B cell (primary cell): ENCODE results near the gene SFXN1. TPM values are rescaled to one million over a fixed set of nuclear protein-coding genes. Genes with fewer than 3 reads are reported as not detected.
"Not testable (repeated sequence)": the region's sequence is repeated elsewhere in the genome, so short reads cannot be mapped to it uniquely, and the experiment has no call there.

Experiments
- ATAC-seq: fragments of 200-7000 bp; cut with Tn5 transposase; one replicate; pipeline ENCODE4 v1.10.0; 2021; ENCODE audit warnings: low read depth, mild to moderate bottlenecking, moderate number of reproducible peaks, moderate library complexity
- CTCF ChIA-PET: fragments of 350-600 bp; sonication (Branson Sonifier 250); formaldehyde crosslinking; loops from one replicate; lab custom pipeline; 2021; ENCODE audit warnings: antibody characterized with exemption, inconsistent platforms; lab: Charles Lee
- POLR2A ChIA-PET: fragments of 350-600 bp; sonication (Branson Sonifier 250); formaldehyde crosslinking; loops from one replicate; lab custom pipeline; 2021; ENCODE audit warnings: antibody characterized with exemption; lab: Charles Lee
- DNase-seq: peaks from one replicate; pipeline ENCODE4 v3.0.0; 2013
- H2AFZ ChIP-seq: 2 replicates; pipeline ENCODE4 v1.6.1; 2012; ENCODE audit warnings: mild to moderate bottlenecking, low read depth, low read length; ENCODE audit not compliant: insufficient read depth, poor library complexity, severe bottlenecking
- H3K27ac ChIP-seq, 2 donors: 1 replicate in 1 of 2; 2 replicates in 1 of 2; pipeline ENCODE4 v1.5.1; 2012 to 2013; ENCODE audit warnings: low read length in 2 of 2, mild to moderate bottlenecking in 2 of 2, moderate library complexity in 1 of 2
- H3K27me3 ChIP-seq, 4 experiments: fragments of 200-600 bp in 1 of 4; sonication (generic) in 1 of 4; replicated peaks in 1 of 4; 1 replicate in 2 of 4; 2 replicates in 2 of 4; pipeline versions ENCODE4 v1.6.1 to v1.7.0; 2013 to 2016; ENCODE audit warnings: low read length in 3 of 4, mild to moderate bottlenecking in 2 of 4, mixed read lengths in 1 of 4, moderate library complexity in 1 of 4; ENCODE audit not compliant: insufficient read depth in 4 of 4, control insufficient read depth in 3 of 4; ENCODE audit errors: control extremely low read depth in 1 of 4
- H3K36me3 ChIP-seq, 2 experiments: replicated peaks in 1 of 2; 1 replicate in 1 of 2; 2 replicates in 1 of 2; pipeline versions ENCODE4 v1.6.1 to v1.7.1; 2013; ENCODE audit warnings: low read length in 1 of 2; ENCODE audit not compliant: insufficient read depth in 2 of 2, control insufficient read depth in 1 of 2; ENCODE audit errors: control extremely low read depth in 1 of 2, extremely low read depth in 1 of 2
- H3K4me1 ChIP-seq, 2 donors: fragments of 200-600 bp in 1 of 2; sonication (generic) in 1 of 2; 1 replicate in 1 of 2; 2 replicates in 1 of 2; pipeline versions ENCODE4 v1.5.1 to v1.6.1; 2013 to 2017; ENCODE audit warnings: low read length in 2 of 2; ENCODE audit not compliant: control insufficient read depth in 2 of 2, insufficient read depth in 2 of 2
- H3K4me2 ChIP-seq: replicated peaks from 2 replicates; pipeline ENCODE3; 2012; ENCODE audit warnings: mild to moderate bottlenecking, low read depth, low read length; ENCODE audit not compliant: poor library complexity, severe bottlenecking
- H3K4me3 ChIP-seq, 5 experiments: fragments of 200-600 bp in 1 of 5; sonication (generic) in 1 of 5; 1 replicate in 3 of 5; 2 replicates in 2 of 5; pipeline versions ENCODE4 v1.5.1 to v1.7.0; 2011 to 2016; ENCODE audit warnings: low read length in 4 of 5, mild to moderate bottlenecking in 4 of 5, low read depth in 2 of 5, control low read depth in 1 of 5, moderate library complexity in 1 of 5; ENCODE audit not compliant: insufficient read depth in 1 of 5; ENCODE audit errors: control extremely low read depth in 1 of 5, extremely low read depth in 1 of 5
- H3K79me2 ChIP-seq: fragments of 200-600 bp; sonication (generic); one replicate; pipeline ENCODE4 v1.6.0; 2016; ENCODE audit warnings: low read length; ENCODE audit not compliant: control insufficient read depth, insufficient read depth
- H3K9ac ChIP-seq: fragments of 200-600 bp; sonication (generic); 2 replicates; pipeline ENCODE4 v1.6.1; 2017; ENCODE audit warnings: mild to moderate bottlenecking, low read length, moderate library complexity
- H3K9me3 ChIP-seq, 3 donors: one replicate each; pipeline versions ENCODE4 v1.6.1 to v1.7.1; 2013; ENCODE audit warnings: low read length in 2 of 3; ENCODE audit not compliant: control insufficient read depth in 2 of 3, insufficient read depth in 1 of 3; ENCODE audit errors: control extremely low read depth in 1 of 3
- H4K20me1 ChIP-seq: 2 replicates; pipeline ENCODE4 v1.6.0; 2012; ENCODE audit warnings: mild to moderate bottlenecking, low read length; ENCODE audit not compliant: insufficient read depth, control insufficient read depth, poor library complexity, severe bottlenecking
- H3K27ac Mint-ChIP-seq: one replicate; pipeline ENCODE4 v1.8.0; 2021; ENCODE audit warnings: mixed read lengths
- H3K27me3 Mint-ChIP-seq: one replicate; pipeline ENCODE4 v1.8.0; 2021; ENCODE audit warnings: mixed read lengths
- H3K4me1 Mint-ChIP-seq: one replicate; pipeline ENCODE4 v1.8.0; 2021; ENCODE audit warnings: mixed read lengths
- H3K4me3 Mint-ChIP-seq: one replicate; pipeline ENCODE4 v1.8.0; 2021; ENCODE audit warnings: mixed read lengths
- H3K9me3 Mint-ChIP-seq: one replicate; pipeline ENCODE4 v1.8.0; 2022; ENCODE audit warnings: mixed read lengths; ENCODE audit not compliant: insufficient read depth
- EZH2 ChIP-seq: IDR thresholded peaks from 2 replicates; pipeline ENCODE4 v1.6.1; 2012; ENCODE audit warnings: borderline replicate concordance, low read depth, mild to moderate bottlenecking, moderate library complexity, low read length; ENCODE audit not compliant: insufficient read depth, poor library complexity, severe bottlenecking
- WGBS: methylation state at CpG from one replicate; pipeline ENCODE4 v1.1.5; 2013; ENCODE audit warnings: missing lambda C conversion rate; ENCODE audit not compliant: insufficient coverage; 5-methylcytosine and 5-hydroxymethylcytosine counted together
- intact Hi-C: fragments of 100-400 bp; cut with micrococcal nuclease; formaldehyde crosslinking; loops from one replicate; pipeline ENCODE4 v1.10.0; 2022
- polyA plus RNA-seq: library from polyadenylated mRNA; depleted of rRNA; stranded (reverse); fragments of >200 nt; gene quantifications from 2 replicates; pipeline ENCODE4 v1.2.3, GENCODE V29; 2012
- total RNA-seq, 2 donors: library from RNA; stranded (reverse); fragments of 120-200 nt in 1 of 2; gene quantifications; 1 replicate in 1 of 2; 2 replicates in 1 of 2; pipeline versions ENCODE4 v1.2.3 to v1.2.4, GENCODE V29; 2013 to 2022
- TF ChIP-seq, protein P1 (sequence below): fragments of 200-600 bp; IDR thresholded peaks from one replicate; pipeline ENCODE4 v1.8.0; 2022; ENCODE audit warnings: antibody characterized with exemption, mild to moderate bottlenecking

Gene SFXN1
- total and polyA plus RNA-seq, 2 donors (not counting 1 experiment from before 2014, with no cell fraction given), result 16.4 to 30.5 TPM

GRCh38 chr5:175531361-175531760, 53.0 kb downstream of the SFXN1 start:
- WGBS, result 83% methylated on average over 1 of the region's 2 CpGs
- H3K9ac ChIP-seq, result no peak overlapping the region
- TF ChIP-seq, protein P1, sequence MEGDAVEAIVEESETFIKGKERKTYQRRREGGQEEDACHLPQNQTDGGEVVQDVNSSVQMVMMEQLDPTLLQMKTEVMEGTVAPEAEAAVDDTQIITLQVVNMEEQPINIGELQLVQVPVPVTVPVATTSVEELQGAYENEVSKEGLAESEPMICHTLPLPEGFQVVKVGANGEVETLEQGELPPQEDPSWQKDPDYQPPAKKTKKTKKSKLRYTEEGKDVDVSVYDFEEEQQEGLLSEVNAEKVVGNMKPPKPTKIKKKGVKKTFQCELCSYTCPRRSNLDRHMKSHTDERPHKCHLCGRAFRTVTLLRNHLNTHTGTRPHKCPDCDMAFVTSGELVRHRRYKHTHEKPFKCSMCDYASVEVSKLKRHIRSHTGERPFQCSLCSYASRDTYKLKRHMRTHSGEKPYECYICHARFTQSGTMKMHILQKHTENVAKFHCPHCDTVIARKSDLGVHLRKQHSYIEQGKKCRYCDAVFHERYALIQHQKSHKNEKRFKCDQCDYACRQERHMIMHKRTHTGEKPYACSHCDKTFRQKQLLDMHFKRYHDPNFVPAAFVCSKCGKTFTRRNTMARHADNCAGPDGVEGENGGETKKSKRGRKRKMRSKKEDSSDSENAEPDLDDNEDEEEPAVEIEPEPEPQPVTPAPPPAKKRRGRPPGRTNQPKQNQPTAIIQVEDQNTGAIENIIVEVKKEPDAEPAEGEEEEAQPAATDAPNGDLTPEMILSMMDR, result no peak
- no peak for TF ChIP-seq EZH2
- no peaks in the 10 kb centered on the region for H3K9me3 Mint-ChIP-seq
- no peak overlapping the region for H3K27ac Mint-ChIP-seq
- ATAC-seq (no peak), DNase-seq (no peak)
- intact Hi-C loops, result no loop called here
- peaks cover 0 to 7% of the 10 kb centered on the region in 2 donors for H3K4me1 ChIP-seq
- no peaks in the 10 kb centered on the region for H3K79me2 ChIP-seq
- H3K4me1 Mint-ChIP-seq, result peaks cover 12% of the 10 kb centered on the region
- peaks cover 10 to 19% of the 10 kb centered on the region in 2 experiments for H3K36me3 ChIP-seq
- H3K27ac ChIP-seq, result no peak overlapping the region
- H2AFZ ChIP-seq, result no peak overlapping the region
- no peaks in the 10 kb centered on the region for H3K27me3 ChIP-seq
- H3K27me3 Mint-ChIP-seq, result no peaks in the 10 kb centered on the region
- H3K4me2 ChIP-seq, result no peak overlapping the region
- ChIA-PET CTCF (no interaction called here), POLR2A (no interaction called here)
- H3K4me3 Mint-ChIP-seq, result no peak overlapping the region
- H3K9me3 ChIP-seq, result no peaks in the 10 kb centered on the region
- H3K4me3 ChIP-seq, result no peak overlapping the region
- H4K20me1 ChIP-seq, result no peaks in the 10 kb centered on the region

GRCh38 chr5:175534070-175534932, 55.9 kb downstream of the SFXN1 start:
- ChIA-PET CTCF (interaction anchor here (1.1 to 1.4 kb wide), 4 partner anchors 9 to 828 kb away, joined by 3 to 9 read pairs (median 3); partner anchors contain the start of gene KIAA1191), POLR2A (no interaction called here)
- Histone ChIP-seq H3K79me2 (no peaks in the 10 kb centered on the region), H3K36me3 (peaks cover 2 to 3% of the 10 kb centered on the region in 2 experiments), H2AFZ (peak overlapping the region; percentile 11), H3K4me3 (no peak overlapping the region), H3K27ac (no peak overlapping the region), H3K27me3 (no peaks in the 10 kb centered on the region), H3K4me2 (peak overlapping the region; percentile 31), H3K9me3 (no peaks in the 10 kb centered on the region), H4K20me1 (no peaks in the 10 kb centered on the region), H3K9ac (no peak overlapping the region), H3K4me1 (peaks cover 0 to 7% of the 10 kb centered on the region in 2 donors)
- intact Hi-C loops, result no loop called here
- Mint-ChIP-seq H3K27ac (no peak overlapping the region), H3K9me3 (no peaks in the 10 kb centered on the region), H3K4me3 (no peak overlapping the region), H3K4me1 (peaks cover 12% of the 10 kb centered on the region), H3K27me3 (peaks cover 4% of the 10 kb centered on the region)
- 5% methylated on average over 29 of the region's 32 CpGs for WGBS
- peak; percentile 63 for DNase-seq
- ATAC-seq, result peak; percentile 81
- no peak for TF ChIP-seq EZH2
- TF ChIP-seq, protein P1, result peak; percentile 87

GRCh38 chr5:175535331-175535730, 57.0 kb downstream of the SFXN1 start:
- intact Hi-C loops, CTCF ChIA-PET, H3K9ac ChIP-seq: not testable (repeated sequence)

More at GRCh38 chr5:175535331-175535730, 57.0 kb downstream of the SFXN1 start:
- H3K27me3 ChIP-seq, H3K4me1 ChIP-seq, H3K27ac Mint-ChIP-seq, DNase-seq, H3K4me3 Mint-ChIP-seq, H4K20me1 ChIP-seq, H3K27ac ChIP-seq, H3K4me2 ChIP-seq, H3K9me3 Mint-ChIP-seq, POLR2A ChIA-PET, H3K27me3 Mint-ChIP-seq, H3K4me3 ChIP-seq, H3K9me3 ChIP-seq, H3K79me2 ChIP-seq, ATAC-seq, H3K36me3 ChIP-seq, H2AFZ ChIP-seq: not testable (repeated sequence)
- 100% methylated on average over 1 of the region's 3 CpGs for WGBS
- H3K4me1 Mint-ChIP-seq, result peaks cover 12% of the 10 kb centered on the region
